OCI-LY7 (cell line): ENCODE data around the gene LRRC56.

ENCODE experiments used
- CTCF ChIP-seq: fragments of 200-600 bp; sonication (generic); conservative IDR thresholded peaks from 2 replicates; pipeline ENCODE4 v1.5.1; 2014; ENCODE audit warnings: mild to moderate bottlenecking, antibody characterized with exemption, low read length, moderate library complexity, mixed read lengths
- EZH2phosphoT487 ChIP-seq: fragments of 200-600 bp; sonication (generic); IDR thresholded peaks from 2 replicates; pipeline ENCODE4 v1.6.1; 2018; ENCODE audit warnings: low read depth, borderline replicate concordance, mild to moderate bottlenecking, mixed run types, antibody characterized with exemption, low read length, moderate library complexity, mixed read lengths

- TF ChIP-seq CTCF (no peak), EZH2phosphoT487 (no peak)
These were observed 28.7 kb downstream of the LRRC56 start for GRCh38 chr11:565921-566509.
